ENCODE data around the gene FDXACB1. TPM values are rescaled to one million over a fixed set of nuclear protein-coding genes. Genes with fewer than 3 reads are reported as not detected.

FDXACB1 gene
- total RNA-seq, 1 donor from 2014 or later, result 2.5 TPM

DNA sequence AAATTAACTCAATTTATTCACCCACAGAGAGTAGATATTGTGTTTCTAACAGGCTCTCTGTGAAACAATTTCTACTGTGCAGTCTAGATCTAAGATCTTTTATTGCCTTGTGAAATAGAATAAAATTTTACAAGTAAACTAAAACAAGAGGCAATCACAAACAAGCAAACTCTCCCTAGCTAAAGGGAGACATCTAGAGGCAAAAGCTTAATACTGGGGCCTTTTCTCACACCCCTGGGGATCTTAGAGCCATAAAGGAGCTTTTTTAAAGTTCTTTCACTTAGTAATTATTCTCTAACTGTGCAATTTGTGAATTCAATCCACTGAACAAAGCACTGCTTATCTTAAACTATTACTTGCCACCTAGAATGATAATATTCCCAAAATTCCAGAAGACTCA, 27.3 kb downstream of the FDXACB1 start:
- no peak for DNase-seq (ENCODE audit: extremely low spot score, unreplicated experiment)
- Mint-ChIP-seq H3K4me3 (ENCODE audit: unreplicated experiment) (no peak overlapping the region), H3K36me3 (ENCODE audit: unreplicated experiment) (peaks cover 27% of the 10 kb centered on the region), H3K27me3 (ENCODE audit: unreplicated experiment) (no peaks in the 10 kb centered on the region), H3K9me3 (ENCODE audit: unreplicated experiment) (no peaks in the 10 kb centered on the region), H3K27ac (ENCODE audit: unreplicated experiment) (no peak overlapping the region), H3K4me1 (ENCODE audit: unreplicated experiment) (peaks cover 10% of the 10 kb centered on the region)
- TF ChIP-seq, protein P1, sequence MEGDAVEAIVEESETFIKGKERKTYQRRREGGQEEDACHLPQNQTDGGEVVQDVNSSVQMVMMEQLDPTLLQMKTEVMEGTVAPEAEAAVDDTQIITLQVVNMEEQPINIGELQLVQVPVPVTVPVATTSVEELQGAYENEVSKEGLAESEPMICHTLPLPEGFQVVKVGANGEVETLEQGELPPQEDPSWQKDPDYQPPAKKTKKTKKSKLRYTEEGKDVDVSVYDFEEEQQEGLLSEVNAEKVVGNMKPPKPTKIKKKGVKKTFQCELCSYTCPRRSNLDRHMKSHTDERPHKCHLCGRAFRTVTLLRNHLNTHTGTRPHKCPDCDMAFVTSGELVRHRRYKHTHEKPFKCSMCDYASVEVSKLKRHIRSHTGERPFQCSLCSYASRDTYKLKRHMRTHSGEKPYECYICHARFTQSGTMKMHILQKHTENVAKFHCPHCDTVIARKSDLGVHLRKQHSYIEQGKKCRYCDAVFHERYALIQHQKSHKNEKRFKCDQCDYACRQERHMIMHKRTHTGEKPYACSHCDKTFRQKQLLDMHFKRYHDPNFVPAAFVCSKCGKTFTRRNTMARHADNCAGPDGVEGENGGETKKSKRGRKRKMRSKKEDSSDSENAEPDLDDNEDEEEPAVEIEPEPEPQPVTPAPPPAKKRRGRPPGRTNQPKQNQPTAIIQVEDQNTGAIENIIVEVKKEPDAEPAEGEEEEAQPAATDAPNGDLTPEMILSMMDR (IDR thresholded peaks at IDR 0.05), result peak; percentile 52

GRCh38 chr11:111851067-111851466, 27.9 kb downstream of the FDXACB1 start:
- Mint-ChIP-seq H3K9me3 (ENCODE audit: unreplicated experiment) (no peaks in the 10 kb centered on the region), H3K4me3 (ENCODE audit: unreplicated experiment) (no peak overlapping the region), H3K36me3 (ENCODE audit: unreplicated experiment) (peaks cover 30% of the 10 kb centered on the region), H3K4me1 (ENCODE audit: unreplicated experiment) (peaks cover 13% of the 10 kb centered on the region), H3K27me3 (ENCODE audit: unreplicated experiment) (no peaks in the 10 kb centered on the region), H3K27ac (ENCODE audit: unreplicated experiment) (no peak overlapping the region)
- DNase-seq (ENCODE audit: extremely low spot score, unreplicated experiment), result no peak
- TF ChIP-seq, protein P1 (IDR thresholded peaks at IDR 0.05), result no peak

- DNase-seq (ENCODE audit: extremely low spot score, unreplicated experiment), result no peak
- Mint-ChIP-seq H3K9me3 (ENCODE audit: unreplicated experiment) (no peaks in the 10 kb centered on the region), H3K27ac (ENCODE audit: unreplicated experiment) (no peak overlapping the region), H3K4me3 (ENCODE audit: unreplicated experiment) (no peak overlapping the region), H3K4me1 (ENCODE audit: unreplicated experiment) (peaks cover 13% of the 10 kb centered on the region), H3K27me3 (ENCODE audit: unreplicated experiment) (no peaks in the 10 kb centered on the region), H3K36me3 (ENCODE audit: unreplicated experiment) (peaks cover 22% of the 10 kb centered on the region)
- TF ChIP-seq, protein P1 (IDR thresholded peaks at IDR 0.05), result no peak
These were observed 29.3 kb downstream of the FDXACB1 start for GRCh38 chr11:111849631-111850030.

DNA sequence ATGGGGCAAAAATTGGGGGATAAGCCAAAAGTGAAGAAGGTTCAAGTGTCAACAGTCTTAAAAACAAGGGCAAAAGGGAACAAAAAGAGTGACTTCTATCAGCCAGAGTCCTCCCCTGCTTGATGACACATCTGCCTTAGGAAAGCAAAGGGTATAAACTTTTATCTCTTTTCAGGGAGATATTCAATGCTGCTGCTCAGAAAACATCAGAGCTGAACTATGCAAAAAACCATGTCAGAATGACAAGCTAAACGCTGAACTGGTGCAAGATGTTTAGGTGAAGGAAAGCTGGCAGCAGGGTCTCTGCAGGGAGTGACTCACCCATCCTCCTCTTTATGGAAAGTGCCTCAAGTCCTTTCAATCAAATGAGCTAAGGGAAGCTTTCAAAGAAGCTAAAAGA, 32.3 kb downstream of the FDXACB1 start:
- TF ChIP-seq, protein P1 (IDR thresholded peaks at IDR 0.05), result no peak
- peaks cover 12% of the 10 kb centered on the region for H3K36me3 Mint-ChIP-seq (ENCODE audit: unreplicated experiment)
- H3K9me3 Mint-ChIP-seq (ENCODE audit: unreplicated experiment), result no peaks in the 10 kb centered on the region
- H3K27ac Mint-ChIP-seq (ENCODE audit: unreplicated experiment), result no peak overlapping the region
- no peak overlapping the region for H3K4me3 Mint-ChIP-seq (ENCODE audit: unreplicated experiment)
- H3K4me1 Mint-ChIP-seq (ENCODE audit: unreplicated experiment), result peaks cover 14% of the 10 kb centered on the region
- no peak for DNase-seq (ENCODE audit: extremely low spot score, unreplicated experiment)
- no peaks in the 10 kb centered on the region for H3K27me3 Mint-ChIP-seq (ENCODE audit: unreplicated experiment)

GRCh38 chr11:111846063-111846462, 32.9 kb downstream of the FDXACB1 start:
- TF ChIP-seq, protein P1 (IDR thresholded peaks at IDR 0.05), result no peak
- no peak overlapping the region for H3K4me3 Mint-ChIP-seq (ENCODE audit: unreplicated experiment)
- no peaks in the 10 kb centered on the region for H3K27me3 Mint-ChIP-seq (ENCODE audit: unreplicated experiment)
- H3K36me3 Mint-ChIP-seq (ENCODE audit: unreplicated experiment), result peaks cover 13% of the 10 kb centered on the region
- no peaks in the 10 kb centered on the region for H3K9me3 Mint-ChIP-seq (ENCODE audit: unreplicated experiment)
- peaks cover 19% of the 10 kb centered on the region for H3K4me1 Mint-ChIP-seq (ENCODE audit: unreplicated experiment)
- no peak for DNase-seq (ENCODE audit: extremely low spot score, unreplicated experiment)
- H3K27ac Mint-ChIP-seq (ENCODE audit: unreplicated experiment), result peak overlapping the region; percentile 7

All from osteocyte (in vitro differentiated cells).